Measurements from ENCODE around the gene KCNS1. TPM values are rescaled to one million over a fixed set of nuclear protein-coding genes. Genes with fewer than 3 reads are reported as not detected.
"Not testable (repeated sequence)": the region's sequence is repeated elsewhere in the genome, so short reads cannot be mapped to it uniquely, and the experiment has no call there.

KCNS1 gene, protein sequence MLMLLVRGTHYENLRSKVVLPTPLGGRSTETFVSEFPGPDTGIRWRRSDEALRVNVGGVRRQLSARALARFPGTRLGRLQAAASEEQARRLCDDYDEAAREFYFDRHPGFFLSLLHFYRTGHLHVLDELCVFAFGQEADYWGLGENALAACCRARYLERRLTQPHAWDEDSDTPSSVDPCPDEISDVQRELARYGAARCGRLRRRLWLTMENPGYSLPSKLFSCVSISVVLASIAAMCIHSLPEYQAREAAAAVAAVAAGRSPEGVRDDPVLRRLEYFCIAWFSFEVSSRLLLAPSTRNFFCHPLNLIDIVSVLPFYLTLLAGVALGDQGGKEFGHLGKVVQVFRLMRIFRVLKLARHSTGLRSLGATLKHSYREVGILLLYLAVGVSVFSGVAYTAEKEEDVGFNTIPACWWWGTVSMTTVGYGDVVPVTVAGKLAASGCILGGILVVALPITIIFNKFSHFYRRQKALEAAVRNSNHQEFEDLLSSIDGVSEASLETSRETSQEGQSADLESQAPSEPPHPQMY
- not detected for total RNA-seq
- polyA plus RNA-seq, result under 1 TPM in 1 of 3 donors, not detected in 2; 0.30 TPM
- long read RNA-seq, donor 1, result 0 reads
- long read RNA-seq, donor 2, result 0 reads
- long read RNA-seq, donor 3, result 0 reads
- long read RNA-seq, donor 4, result 0 reads
- long read RNA-seq, donor 5, result 0 reads
- long read RNA-seq, donor 6, result 0 reads
- long read RNA-seq, donor 7, result 0 reads
- long read RNA-seq, donor 8, result 0 reads
- long read RNA-seq, donor 9, result 0 reads
- long read RNA-seq, donor 10, result 0 reads

DNA sequence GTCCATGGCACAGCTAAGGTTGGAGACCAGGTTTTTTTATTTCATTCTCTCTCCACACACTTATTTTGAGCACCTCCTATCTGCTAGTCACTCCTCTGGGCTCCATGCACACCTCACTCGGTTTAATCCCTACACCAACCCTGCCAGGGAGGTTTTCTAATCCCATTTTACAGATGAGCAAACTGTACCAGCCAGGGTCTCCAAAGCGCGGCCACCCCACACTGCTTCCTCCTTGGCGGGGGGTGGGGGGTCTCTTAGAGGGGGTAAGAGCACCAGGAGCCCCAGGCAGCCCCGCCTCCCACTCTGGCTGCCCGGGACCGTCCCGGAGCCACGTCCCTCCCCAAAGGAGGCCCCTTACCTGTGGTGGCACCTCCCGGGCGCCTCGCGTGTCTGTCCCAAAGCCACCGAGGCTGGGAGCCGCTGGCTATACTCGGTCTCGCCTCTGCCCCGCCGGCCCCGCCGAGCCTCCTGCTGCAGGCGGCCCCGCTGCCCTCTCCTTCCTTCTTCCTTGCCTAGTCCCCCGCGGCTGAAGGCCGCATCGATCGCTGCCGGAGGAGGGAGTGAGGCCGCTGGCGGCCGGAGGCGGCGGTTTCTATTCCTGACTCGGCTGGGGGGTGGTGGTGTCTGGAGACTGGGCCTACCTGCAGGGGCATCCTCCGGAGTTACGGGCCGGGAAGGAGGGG lies at the start of gene KCNS1:
KCNS1 (minus strand) TSS at position 565 of the 683 bp plus-strand sequence. CDS start 1,891 bp downstream, outside the sequence.
- H3K4me1 ChIP-seq, result peaks cover 12 to 25% (median 17%) of the 10 kb centered on the region in 4 donors
- no peak for TF ChIP-seq EP300 (IDR thresholded peaks at IDR 0.05)
- no peak for TF ChIP-seq POLR2AphosphoS5 (IDR thresholded peaks at IDR 0.05)
- no peak for TF ChIP-seq POLR2A (IDR thresholded peaks at IDR 0.05)
- TF ChIP-seq CTCF (IDR thresholded peaks at IDR 0.05), result no peak
- peaks cover 25 to 79% (median 50%) of the 10 kb centered on the region in 3 donors for H3K27me3 ChIP-seq
- no peaks in the 10 kb centered on the region for H3K36me3 ChIP-seq
- no peak within 1 kb of the TSS for H3K27ac ChIP-seq
- peak in 1 of 2 donors; percentile 44 for DNase-seq
- H3K4me3 ChIP-seq, result peak within 1 kb of the TSS in 1 of 4 donors; percentile 21
- 3 to 9% (median 6%) methylated on average over 24 to 38 of the region's 38 CpGs for WGBS, 5 donors
- intact Hi-C loops (cut with DNase I; ENCODE audit: low total_unique reads), result no loop called here
- no peaks in the 10 kb centered on the region for H3K9me3 ChIP-seq

DNA sequence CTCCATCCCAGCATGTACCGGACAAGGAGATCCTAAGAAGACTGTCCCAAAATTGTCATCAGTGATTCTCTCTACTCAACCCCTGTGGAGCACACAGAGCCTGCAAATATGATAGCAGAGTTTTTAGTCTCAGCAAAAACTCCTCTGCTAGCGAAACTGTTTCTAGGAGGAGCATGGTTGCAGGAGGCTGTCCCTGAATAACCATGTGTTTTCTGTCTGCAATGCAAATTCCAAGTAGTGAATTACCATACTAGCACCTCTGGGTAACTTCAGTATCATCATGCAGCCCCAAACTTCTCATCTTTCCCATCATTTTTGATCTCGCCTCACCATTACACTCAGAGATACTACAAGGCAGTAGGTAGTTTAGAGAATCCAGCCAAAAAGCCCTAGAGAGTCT lies 48.1 kb upstream of the KCNS1 start:
- intact Hi-C loops (cut with DNase I; ENCODE audit: low total_unique reads), result no loop called here
- no peaks in the 10 kb centered on the region for H3K36me3 ChIP-seq
- 79 to 92% (median 89%) methylated on average over 3 of the region's 3 CpGs for WGBS, 5 donors

GRCh38 chr20:45140836-45141235 lies 39.9 kb upstream of the KCNS1 start:
- Histone ChIP-seq H3K27ac (no peak overlapping the region), H3K4me1 (peaks cover 0 to 9% (median 0%) of the 10 kb centered on the region in 4 donors), H3K9me3 (no peaks in the 10 kb centered on the region), H3K36me3 (no peaks in the 10 kb centered on the region), H3K4me3 (no peak overlapping the region), H3K27me3 (peaks cover 0 to 23% (median 0%) of the 10 kb centered on the region in 3 donors)
- 72 to 77% (median 74%) methylated on average over 4 of the region's 4 CpGs for WGBS, 5 donors
- TF ChIP-seq POLR2AphosphoS5 (IDR thresholded peaks at IDR 0.05) (no peak), EP300 (IDR thresholded peaks at IDR 0.05) (no peak), POLR2A (IDR thresholded peaks at IDR 0.05) (no peak), CTCF (IDR thresholded peaks at IDR 0.05) (no peak)
- intact Hi-C loops (cut with DNase I; ENCODE audit: low total_unique reads), result no loop called here
- no peak for DNase-seq

More for the DNA sequence above, 48.1 kb upstream of the KCNS1 start:
- TF ChIP-seq POLR2AphosphoS5 (IDR thresholded peaks at IDR 0.05), result no peak
- no peak for TF ChIP-seq POLR2A (IDR thresholded peaks at IDR 0.05)
- no peak for TF ChIP-seq EP300 (IDR thresholded peaks at IDR 0.05)
- TF ChIP-seq CTCF (IDR thresholded peaks at IDR 0.05), result no peak
- no peak for DNase-seq
- H3K4me1 ChIP-seq, result no peaks in the 10 kb centered on the region
- H3K4me3 ChIP-seq, result no peak overlapping the region
- H3K27ac ChIP-seq, result no peak overlapping the region
- peaks cover 0 to 29% (median 3%) of the 10 kb centered on the region in 3 donors for H3K27me3 ChIP-seq
- no peaks in the 10 kb centered on the region for H3K9me3 ChIP-seq

GRCh38 chr20:45139733-45140375 lies 38.9 kb upstream of the KCNS1 start:
- intact Hi-C loops (cut with DNase I; ENCODE audit: low total_unique reads), result loop anchor here (10.0 kb wide), 1 partner anchor 145 kb away; no protein-coding TSS in a partner anchor
- not testable (repeated sequence) for H3K9me3 ChIP-seq, H3K4me1 ChIP-seq, H3K27ac ChIP-seq, DNase-seq, H3K4me3 ChIP-seq, H3K36me3 ChIP-seq
- 92 to 95% (median 94%) methylated on average over 5 of the region's 5 CpGs for WGBS, 5 donors
- H3K27me3 ChIP-seq, result peaks cover 0 to 25% (median 0%) of the 10 kb centered on the region in 3 donors

All from stomach (tissue), 19 donors.